ENCODE measurements around the gene UVSSA. TPM values are rescaled to one million over a fixed set of nuclear protein-coding genes. Genes with fewer than 3 reads are reported as not detected.
A peak's percentile ranks its signal among the peaks of the same experiment; 100 is the strongest.

UVSSA gene
- total and polyA plus RNA-seq, 8 donors, result 12.8 to 36.6 (median 18.8) TPM

- Histone ChIP-seq H3K36me3 (no peaks in the 10 kb centered on the region), H3K27ac (no peak overlapping the region), H3K4me3 (no peak overlapping the region), H3K27me3 (peaks cover 68 to 100% of the 10 kb centered on the region in 2 donors), H3K4me1 (no peaks in the 10 kb centered on the region), H3K9me3 (no peaks in the 10 kb centered on the region)
- no peak for DNase-seq
- no peak for ATAC-seq
- TF ChIP-seq, protein P1, sequence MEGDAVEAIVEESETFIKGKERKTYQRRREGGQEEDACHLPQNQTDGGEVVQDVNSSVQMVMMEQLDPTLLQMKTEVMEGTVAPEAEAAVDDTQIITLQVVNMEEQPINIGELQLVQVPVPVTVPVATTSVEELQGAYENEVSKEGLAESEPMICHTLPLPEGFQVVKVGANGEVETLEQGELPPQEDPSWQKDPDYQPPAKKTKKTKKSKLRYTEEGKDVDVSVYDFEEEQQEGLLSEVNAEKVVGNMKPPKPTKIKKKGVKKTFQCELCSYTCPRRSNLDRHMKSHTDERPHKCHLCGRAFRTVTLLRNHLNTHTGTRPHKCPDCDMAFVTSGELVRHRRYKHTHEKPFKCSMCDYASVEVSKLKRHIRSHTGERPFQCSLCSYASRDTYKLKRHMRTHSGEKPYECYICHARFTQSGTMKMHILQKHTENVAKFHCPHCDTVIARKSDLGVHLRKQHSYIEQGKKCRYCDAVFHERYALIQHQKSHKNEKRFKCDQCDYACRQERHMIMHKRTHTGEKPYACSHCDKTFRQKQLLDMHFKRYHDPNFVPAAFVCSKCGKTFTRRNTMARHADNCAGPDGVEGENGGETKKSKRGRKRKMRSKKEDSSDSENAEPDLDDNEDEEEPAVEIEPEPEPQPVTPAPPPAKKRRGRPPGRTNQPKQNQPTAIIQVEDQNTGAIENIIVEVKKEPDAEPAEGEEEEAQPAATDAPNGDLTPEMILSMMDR (IDR thresholded peaks at IDR 0.05), result no peak
- intact Hi-C loops (cut with DNase I), result no loop called here
These were observed 66.2 kb downstream of the UVSSA start for GRCh38 chr4:1413204-1413663.

DNA sequence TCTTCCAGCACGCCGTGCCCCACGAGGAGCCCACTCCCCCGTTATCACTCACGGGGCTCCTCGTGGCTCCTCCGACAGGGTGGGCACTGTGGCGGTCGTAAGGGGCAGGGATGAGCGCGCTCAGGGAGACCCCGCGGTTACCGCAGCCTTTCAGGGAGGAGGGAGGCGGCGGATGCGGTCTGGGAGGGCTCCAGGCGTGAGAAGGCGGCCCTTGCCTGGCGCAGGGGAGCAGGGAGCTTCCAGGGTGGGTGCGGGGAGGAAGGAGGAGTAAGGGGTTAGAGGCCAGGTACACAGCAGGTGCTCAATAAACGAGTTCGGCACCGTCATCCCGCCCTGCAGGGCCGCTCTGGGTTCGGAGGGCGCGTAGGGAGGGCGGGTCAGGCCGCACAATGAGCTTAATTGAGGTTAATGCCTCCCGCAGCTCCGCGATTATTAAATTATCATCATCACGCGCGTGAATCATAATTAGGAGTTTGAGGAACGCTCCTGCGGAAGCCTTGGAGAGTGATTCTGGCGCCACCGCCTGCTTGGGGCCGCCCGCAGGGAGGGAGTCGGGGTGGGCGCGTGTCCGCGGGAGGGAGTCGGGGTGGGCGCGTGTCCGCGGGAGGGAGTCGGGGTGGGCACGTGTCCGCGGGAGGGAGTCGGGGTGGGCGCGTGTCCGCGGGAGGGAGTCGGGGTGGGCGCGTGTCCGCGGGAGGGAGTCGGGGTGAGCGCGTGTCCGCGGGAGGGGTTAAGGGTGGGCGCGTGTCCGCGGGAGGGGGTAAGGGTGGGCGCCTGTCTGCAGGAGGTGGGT is 66.9 kb downstream of the UVSSA start:
- H3K27ac ChIP-seq, result no peak overlapping the region
- no peaks in the 10 kb centered on the region for H3K4me1 ChIP-seq
- TF ChIP-seq, protein P1 (IDR thresholded peaks at IDR 0.05), result no peak
- H3K9me3 ChIP-seq, result no peaks in the 10 kb centered on the region
- no peaks in the 10 kb centered on the region for H3K36me3 ChIP-seq
- no peak overlapping the region for H3K4me3 ChIP-seq
- intact Hi-C loops (cut with DNase I), result no loop called here
- DNase-seq, result peak in 1 of 4 donors; percentile 24
- peaks cover 61 to 100% of the 10 kb centered on the region in 2 donors for H3K27me3 ChIP-seq
- no peak for ATAC-seq

DNA sequence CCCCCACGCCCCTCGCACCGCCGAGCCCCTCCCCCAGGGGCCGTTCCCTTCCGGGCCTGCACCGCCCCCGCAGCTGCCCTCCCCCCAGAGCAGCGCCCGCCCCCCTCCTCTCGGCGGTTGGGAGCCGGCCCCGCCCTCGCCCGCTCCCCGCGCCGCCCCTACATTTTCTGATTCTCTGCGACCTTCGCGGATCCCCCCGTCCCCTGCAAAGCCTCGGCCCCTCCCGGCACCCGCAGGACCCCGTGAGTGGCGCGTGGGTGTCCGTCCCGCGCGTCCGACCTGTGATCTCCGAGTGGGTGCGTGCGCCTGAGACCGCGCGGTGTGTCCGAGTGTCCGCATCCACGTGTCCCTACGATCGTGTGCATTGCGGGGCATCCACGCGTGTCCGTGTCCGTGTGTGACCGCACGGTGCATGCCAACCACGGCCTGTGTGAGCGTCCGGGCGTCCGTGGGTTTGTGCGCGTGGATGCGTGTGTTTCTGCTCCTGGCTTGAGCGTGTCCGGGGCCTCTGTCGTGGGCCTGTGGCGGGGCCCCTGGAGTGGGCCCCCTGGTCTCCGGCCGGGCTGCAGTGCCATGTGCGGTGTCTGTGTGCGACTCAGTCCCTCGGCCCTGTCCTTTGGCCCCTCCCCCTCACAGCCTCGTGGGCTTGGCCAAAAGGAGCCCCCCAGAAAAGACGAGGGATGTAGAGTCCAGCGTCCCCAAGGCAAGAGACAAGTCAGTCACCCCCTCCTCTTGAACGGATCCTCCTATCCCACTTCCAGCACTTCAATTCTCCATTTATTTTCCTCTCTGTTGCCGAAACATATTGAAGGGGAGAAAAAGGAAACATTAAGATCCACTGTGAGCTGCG is 68.0 kb downstream of the UVSSA start:
- Histone ChIP-seq H3K27me3 (peaks cover 50 to 100% of the 10 kb centered on the region in 2 donors), H3K4me1 (no peaks in the 10 kb centered on the region), H3K4me3 (no peak overlapping the region), H3K36me3 (no peaks in the 10 kb centered on the region), H3K27ac (no peak overlapping the region), H3K9me3 (no peaks in the 10 kb centered on the region)
- intact Hi-C loops (cut with DNase I), result no loop called here
- ATAC-seq, result no peak
- TF ChIP-seq, protein P1 (IDR thresholded peaks at IDR 0.05), result no peak
- peak in 1 of 4 donors; percentile 67 for DNase-seq

DNA sequence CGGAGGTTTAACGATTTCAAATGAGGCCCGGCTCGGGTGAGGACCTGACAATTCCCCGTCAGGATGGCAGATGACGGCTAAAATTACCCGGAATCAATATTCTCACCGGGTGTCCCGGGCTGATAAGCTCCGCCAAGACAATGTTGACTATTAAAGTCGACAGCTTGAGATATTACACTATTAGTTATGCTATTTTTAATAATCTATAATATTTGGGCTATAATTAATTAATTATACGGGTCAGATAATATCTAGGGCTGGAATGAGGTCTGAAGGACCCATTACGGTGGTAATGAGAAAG is 68.6 kb downstream of the UVSSA start:
- no peaks in the 10 kb centered on the region for H3K9me3 ChIP-seq
- intact Hi-C loops (cut with DNase I), result no loop called here
- H3K4me1 ChIP-seq, result no peaks in the 10 kb centered on the region
- no peaks in the 10 kb centered on the region for H3K36me3 ChIP-seq
- DNase-seq (no peak), ATAC-seq (no peak)
- no peak overlapping the region for H3K4me3 ChIP-seq
- H3K27me3 ChIP-seq, result peaks cover 46 to 99% of the 10 kb centered on the region in 2 donors
- H3K27ac ChIP-seq, result no peak overlapping the region
- TF ChIP-seq, protein P1 (IDR thresholded peaks at IDR 0.05), result no peak

Measured in left lung (tissue), 10 donors.